Transverse colon (tissue), 4 donors: ENCODE results near the gene PRKCH. TPM values are rescaled to one million over a fixed set of nuclear protein-coding genes. Genes with fewer than 3 reads are reported as not detected.

Experiments
- DNase-seq: peaks from one replicate; pipeline ENCODE4 v3.0.0-alpha.2; 2019
- H3K27ac ChIP-seq, 4 donors: fragments of 200-600 bp; sonication (generic); 2 replicates each; pipeline ENCODE4 v1.5.1; 2016 to 2018; ENCODE audit warnings: inconsistent platforms in 4 of 4
- H3K27me3 ChIP-seq: fragments of 200-600 bp; sonication (generic); 2 replicates; pipeline ENCODE4 v1.5.1; 2017; ENCODE audit warnings: inconsistent platforms
- H3K36me3 ChIP-seq, 4 donors: fragments of 200-600 bp; sonication (generic); 2 replicates each; pipeline ENCODE4 v1.5.1; 2017 to 2019; ENCODE audit warnings: inconsistent platforms in 4 of 4
- H3K4me1 ChIP-seq, 4 donors: fragments of 200-600 bp; sonication (generic); 2 replicates each; pipeline ENCODE4 v1.5.1; 2017 to 2020; ENCODE audit warnings: inconsistent platforms in 4 of 4
- H3K4me3 ChIP-seq, 4 donors: fragments of 200-600 bp; sonication (generic); 1 replicate in 1 of 4; 2 replicates in 3 of 4; pipeline versions ENCODE4 v1.5.1 to v1.6.1; 2017 to 2019; ENCODE audit warnings: inconsistent platforms in 4 of 4
- H3K9me3 ChIP-seq, 2 donors: fragments of 200-600 bp; sonication (generic); 2 replicates each; pipeline ENCODE4 v1.5.1; 2017 to 2019; ENCODE audit warnings: inconsistent platforms in 2 of 2
- CTCF ChIP-seq, 5 experiments: fragments of 200-600 bp in 3 of 5; fragments of 450-650 bp in 2 of 5; sonication (generic) in 3 of 5; IDR thresholded peaks; 1 replicate in 2 of 5; 2 replicates in 3 of 5; pipeline ENCODE4 v1.5.1; 2016 to 2017; ENCODE audit warnings: antibody characterized with exemption in 5 of 5, inconsistent platforms in 3 of 5, mild to moderate bottlenecking in 2 of 5, moderate library complexity in 1 of 5
- EP300 ChIP-seq: sonication (generic); formaldehyde crosslinking; IDR thresholded peaks from one replicate; pipeline ENCODE4 v1.6.1; 2017; ENCODE audit warnings: antibody characterized with exemption, low read depth
- POLR2A ChIP-seq: fragments of 450-650 bp; IDR thresholded peaks from one replicate; pipeline ENCODE4 v1.6.1; 2016; ENCODE audit warnings: antibody characterized with exemption, mild to moderate bottlenecking, moderate library complexity
- POLR2AphosphoS5 ChIP-seq, 3 donors: sonication (generic); formaldehyde crosslinking; IDR thresholded peaks; one replicate each; pipeline ENCODE4 v1.6.1; 2016; ENCODE audit warnings: antibody characterized with exemption in 3 of 3
- WGBS, 2 donors: methylation state at CpG; one replicate each; pipeline ENCODE4 v1.1.5; 2018; ENCODE audit warnings: low coverage in 1 of 2; 5-methylcytosine and 5-hydroxymethylcytosine counted together
- in situ Hi-C, 4 donors: fragments of 200-750 bp; cut with MboI; loops; one replicate each; pipeline versions ENCODE4 v1.15.0 to v1.15.1; 2017; ENCODE audit warnings: low sequenced_read_pairs in 3 of 4, low pct_ligation_motif_present in 1 of 4, low pct_unique_long_range_greater_than_20kb in 1 of 4
- intact Hi-C: fragments of 100-400 bp; cut with DNase I; formaldehyde crosslinking; loops from one replicate; pipeline ENCODE4 v1.15.1; 2023; ENCODE audit warnings: low total_unique reads
- total RNA-seq, 4 donors: library from RNA; depleted of rRNA; stranded (reverse); fragments of >200 nt; gene quantifications; one replicate each; pipeline ENCODE4 v1.1.0, GENCODE V29; 2016

Gene PRKCH
- total RNA-seq, 4 donors from 2014 or later = 12.4 to 38.9 (median 27.0) TPM

GRCh38 chr14:61511558-61511948 is 190.2 kb downstream of the PRKCH start:
- DNase-seq = no peak
- H3K27me3 ChIP-seq = no peaks in the 10 kb centered on the region
- H3K27ac ChIP-seq = peak overlapping the region; percentile 9 to 60 (median 25)
- intact Hi-C loops = no loop called here
- TF ChIP-seq POLR2AphosphoS5 (IDR thresholded peaks at IDR 0.05) (no peak), EP300 (no peak), CTCF (IDR thresholded peaks at IDR 0.05) (no peak), POLR2A (no peak)
- no peaks in the 10 kb centered on the region for H3K9me3 ChIP-seq
- in situ Hi-C loops = no loop called here
- H3K36me3 ChIP-seq = no peaks in the 10 kb centered on the region
- peaks cover 5 to 40% (median 26%) of the 10 kb centered on the region in 4 donors for H3K4me1 ChIP-seq
- no peak overlapping the region for H3K4me3 ChIP-seq
- 0 to 61% methylated on average over 2 to 6 of the region's 6 CpGs for WGBS, 2 donors

- Histone ChIP-seq H3K36me3 (no peaks in the 10 kb centered on the region), H3K27ac (peak overlapping the region in 3 of 4 donors; percentile 12 to 60 (median 19)), H3K4me1 (peaks cover 5 to 40% (median 28%) of the 10 kb centered on the region in 4 donors), H3K27me3 (no peaks in the 10 kb centered on the region), H3K9me3 (no peaks in the 10 kb centered on the region), H3K4me3 (no peak overlapping the region)
- WGBS, 2 donors = 58 to 61% methylated on average over 2 of the region's 2 CpGs
- no peak for DNase-seq
- TF ChIP-seq POLR2A (no peak), EP300 (no peak), POLR2AphosphoS5 (IDR thresholded peaks at IDR 0.05) (no peak), CTCF (IDR thresholded peaks at IDR 0.05) (no peak)
- in situ Hi-C loops (no loop called here), intact Hi-C loops (no loop called here)
Observed at GRCh38 chr14:61512026-61512834, 190.9 kb downstream of the PRKCH start.

GRCh38 chr14:61513986-61514830 is 192.8 kb downstream of the PRKCH start:
- Histone ChIP-seq H3K36me3 (no peaks in the 10 kb centered on the region), H3K27me3 (no peaks in the 10 kb centered on the region), H3K4me3 (no peak overlapping the region), H3K9me3 (no peaks in the 10 kb centered on the region), H3K4me1 (peaks cover 5 to 49% (median 38%) of the 10 kb centered on the region in 4 donors), H3K27ac (no peak overlapping the region)
- TF ChIP-seq EP300 = no peak
- TF ChIP-seq POLR2AphosphoS5 (IDR thresholded peaks at IDR 0.05) = no peak
- no peak for TF ChIP-seq CTCF (IDR thresholded peaks at IDR 0.05)
- TF ChIP-seq POLR2A = no peak
- intact Hi-C loops = no loop called here
- WGBS, 2 donors = 55% methylated on average over 5 to 10 of the region's 10 CpGs
- in situ Hi-C loops = no loop called here
- no peak for DNase-seq

GRCh38 chr14:61514927-61515326 is 193.5 kb downstream of the PRKCH start:
- Histone ChIP-seq H3K27me3 (no peaks in the 10 kb centered on the region), H3K4me1 (peaks cover 5 to 49% (median 38%) of the 10 kb centered on the region in 4 donors), H3K27ac (no peak overlapping the region), H3K9me3 (no peaks in the 10 kb centered on the region), H3K36me3 (no peaks in the 10 kb centered on the region), H3K4me3 (no peak overlapping the region)
- in situ Hi-C loops (no loop called here), intact Hi-C loops (no loop called here)
- no peak for DNase-seq
- TF ChIP-seq POLR2A (no peak), EP300 (no peak)
- WGBS, 2 donors = 50 to 79% methylated on average over 1 of the region's 1 CpG
